Fibroblast of skin of scalp (primary cell): ENCODE results near the gene SRGAP1.

Experiments
- DNase-seq: peaks from one replicate; pipeline ENCODE4 v3.0.0-alpha.2; 2013

Gene SRGAP1

DNA sequence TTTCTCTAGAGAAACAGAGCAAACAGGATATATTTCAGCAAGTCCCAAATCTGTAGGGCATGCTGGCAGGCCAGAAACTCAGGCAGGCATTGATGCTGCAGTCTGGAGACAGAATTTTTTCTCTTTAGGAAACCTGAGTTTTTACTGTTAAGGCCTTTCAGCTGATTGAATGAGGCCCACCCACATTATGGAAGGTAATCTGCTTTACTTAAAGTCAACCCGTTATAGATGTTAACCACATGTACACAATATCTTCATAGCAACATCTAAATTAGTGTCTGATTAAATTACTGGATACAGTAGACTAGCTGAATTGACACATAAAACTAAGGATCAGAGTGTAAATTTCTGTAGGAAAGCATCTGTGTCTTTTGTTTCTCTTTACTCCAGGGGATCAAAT, 65.2 kb downstream of the SRGAP1 start:
- no peak for DNase-seq

DNA sequence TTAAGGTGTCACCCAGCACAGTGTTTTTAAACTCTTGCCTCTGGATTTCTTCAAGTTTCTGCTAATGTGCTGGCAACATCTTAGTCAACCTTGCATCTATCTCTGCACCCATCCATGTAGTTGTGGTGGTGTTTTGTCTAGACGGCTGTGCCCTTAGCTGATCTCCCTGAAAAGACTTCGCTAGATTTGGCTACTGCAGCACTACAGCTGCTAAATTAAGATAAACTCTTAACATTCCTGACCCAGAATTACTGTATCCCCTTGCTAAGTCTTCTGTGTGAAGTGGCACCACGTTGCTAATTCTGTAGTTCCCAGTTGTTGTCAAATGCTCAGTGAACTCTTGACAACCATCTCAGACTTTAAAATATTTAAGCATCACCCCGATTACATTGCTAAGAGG, 66.8 kb downstream of the SRGAP1 start:
- no peak for DNase-seq

DNA sequence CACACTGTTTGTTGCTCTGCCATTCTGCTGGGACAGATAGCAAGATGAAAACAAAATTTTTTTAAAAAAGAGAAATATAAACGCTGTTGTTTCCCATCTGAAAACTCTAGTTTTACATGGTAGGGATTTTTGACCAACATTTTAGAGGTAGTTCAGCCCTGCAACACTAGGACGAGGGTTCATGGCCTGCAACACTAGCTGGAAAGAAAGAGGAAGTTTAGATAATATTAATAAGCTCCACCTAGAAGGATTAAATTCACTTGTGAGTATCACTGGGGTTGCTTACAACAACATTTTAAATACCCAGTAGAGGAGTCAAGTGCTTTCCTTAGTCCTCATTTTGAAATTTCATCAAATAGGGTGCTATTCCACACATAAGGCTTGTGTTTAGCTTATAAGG, 68.2 kb downstream of the SRGAP1 start:
- no peak for DNase-seq

DNA sequence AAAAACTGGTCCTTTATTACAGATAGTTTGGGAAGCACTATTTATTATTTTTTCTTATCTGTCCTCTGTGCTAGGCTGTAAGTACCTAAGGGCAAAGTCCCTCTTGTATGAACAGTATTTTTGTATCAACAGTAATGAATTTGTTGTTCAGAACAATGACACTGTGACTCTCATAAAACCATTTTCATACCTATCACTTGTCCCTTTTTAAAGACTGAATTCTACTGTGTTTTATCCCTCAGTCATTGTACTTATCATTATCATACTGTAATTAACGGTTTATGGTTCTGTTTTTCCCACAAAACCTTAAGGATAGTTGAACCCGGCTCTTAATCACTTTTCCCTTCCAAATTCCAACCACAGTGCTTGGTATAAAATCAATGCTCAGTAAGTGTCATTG, 69.4 kb downstream of the SRGAP1 start:
- no peak for DNase-seq

DNA sequence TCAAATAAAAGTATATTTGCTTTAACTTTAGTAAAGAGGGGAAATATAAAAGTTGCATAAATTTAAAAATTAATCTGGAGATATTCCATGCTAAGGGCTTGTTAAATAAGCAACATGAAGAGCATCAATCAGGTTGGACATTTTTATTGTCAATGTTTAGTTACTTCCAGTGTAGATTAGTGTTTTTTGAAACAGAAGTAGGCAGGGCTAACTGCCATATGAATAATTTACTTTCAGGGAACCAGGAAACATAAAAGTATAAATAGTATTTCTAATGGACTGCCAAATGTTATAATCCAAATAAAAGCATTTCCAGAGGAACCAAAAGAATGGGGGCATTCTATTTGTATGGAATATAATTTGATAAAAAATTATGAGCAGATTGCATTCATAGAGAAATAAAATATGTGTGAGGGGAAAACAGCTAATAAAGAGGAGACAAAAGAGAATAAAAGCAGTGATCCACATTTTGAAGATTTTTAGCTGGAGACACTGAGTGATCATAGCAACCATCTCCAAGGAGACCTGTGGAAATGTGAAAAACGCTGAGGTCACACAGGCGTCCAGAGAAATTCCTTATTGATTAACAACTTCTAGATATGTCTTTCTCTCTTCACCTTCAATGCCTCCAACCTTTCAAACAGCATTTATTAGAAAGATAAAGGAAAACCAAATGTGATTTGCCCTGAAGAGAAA, 70.8 kb downstream of the SRGAP1 start:
- DNase-seq: peak; percentile 62

DNA sequence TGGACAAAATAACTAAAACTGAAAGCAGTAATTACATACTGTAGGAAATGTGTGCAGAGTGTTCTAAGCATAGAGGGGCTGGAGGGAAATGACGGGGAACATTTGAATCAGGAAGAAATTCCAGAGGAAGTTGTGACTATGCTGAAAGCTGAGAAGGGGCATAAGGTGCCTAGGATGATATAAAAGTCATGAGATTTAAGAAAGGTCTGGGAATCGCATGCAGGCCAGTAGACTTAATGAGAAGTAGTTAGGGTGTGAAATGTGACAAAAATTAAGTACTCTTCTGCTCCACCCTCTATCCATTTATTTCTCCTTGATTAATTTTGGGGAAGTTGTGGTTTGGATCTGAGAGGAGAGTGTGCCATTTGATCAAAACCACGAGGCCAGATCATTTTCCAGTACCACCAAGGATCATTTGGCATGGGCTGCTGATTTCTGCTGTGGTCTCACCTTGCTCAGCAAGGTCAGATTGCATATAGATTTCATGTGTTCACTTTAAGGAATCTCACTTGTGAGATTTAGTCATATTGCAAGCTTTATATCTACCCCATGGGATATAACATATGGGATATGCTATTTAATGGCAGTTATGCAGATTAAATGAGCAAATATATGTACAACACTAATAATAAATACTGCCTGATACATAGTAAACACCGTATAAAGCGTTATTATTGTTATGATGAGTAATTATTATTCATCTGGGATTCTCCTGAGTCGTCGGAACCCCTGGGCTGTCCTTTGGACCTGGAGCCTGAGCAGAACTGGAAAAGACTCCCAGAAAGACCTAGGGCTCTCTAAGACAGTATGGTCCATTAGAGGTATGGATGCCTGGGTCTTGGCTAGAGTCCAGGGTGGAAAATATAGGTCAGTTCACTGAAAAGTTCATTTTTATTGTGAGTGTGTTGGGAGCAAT, 72.3 kb downstream of the SRGAP1 start:
- no peak for DNase-seq

DNA sequence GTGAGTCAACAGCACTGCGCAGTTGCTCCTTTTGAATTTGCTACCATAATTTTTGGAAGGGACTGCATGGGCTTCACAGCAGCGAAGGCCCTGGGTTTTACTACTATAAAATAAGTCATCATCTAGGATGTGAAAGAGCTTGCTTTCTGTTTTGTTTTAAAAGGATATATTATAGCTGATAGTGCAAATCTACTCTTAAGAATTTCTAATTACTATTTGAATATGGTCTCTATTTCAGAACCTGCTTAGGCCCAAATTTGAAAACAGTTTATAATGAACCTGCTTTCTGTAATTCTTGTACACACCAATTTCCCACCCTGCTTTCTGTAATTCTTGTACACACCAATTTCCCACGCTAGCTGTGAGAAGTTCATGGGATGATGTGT, 73.0 kb downstream of the SRGAP1 start:
- DNase-seq: no peak

DNA sequence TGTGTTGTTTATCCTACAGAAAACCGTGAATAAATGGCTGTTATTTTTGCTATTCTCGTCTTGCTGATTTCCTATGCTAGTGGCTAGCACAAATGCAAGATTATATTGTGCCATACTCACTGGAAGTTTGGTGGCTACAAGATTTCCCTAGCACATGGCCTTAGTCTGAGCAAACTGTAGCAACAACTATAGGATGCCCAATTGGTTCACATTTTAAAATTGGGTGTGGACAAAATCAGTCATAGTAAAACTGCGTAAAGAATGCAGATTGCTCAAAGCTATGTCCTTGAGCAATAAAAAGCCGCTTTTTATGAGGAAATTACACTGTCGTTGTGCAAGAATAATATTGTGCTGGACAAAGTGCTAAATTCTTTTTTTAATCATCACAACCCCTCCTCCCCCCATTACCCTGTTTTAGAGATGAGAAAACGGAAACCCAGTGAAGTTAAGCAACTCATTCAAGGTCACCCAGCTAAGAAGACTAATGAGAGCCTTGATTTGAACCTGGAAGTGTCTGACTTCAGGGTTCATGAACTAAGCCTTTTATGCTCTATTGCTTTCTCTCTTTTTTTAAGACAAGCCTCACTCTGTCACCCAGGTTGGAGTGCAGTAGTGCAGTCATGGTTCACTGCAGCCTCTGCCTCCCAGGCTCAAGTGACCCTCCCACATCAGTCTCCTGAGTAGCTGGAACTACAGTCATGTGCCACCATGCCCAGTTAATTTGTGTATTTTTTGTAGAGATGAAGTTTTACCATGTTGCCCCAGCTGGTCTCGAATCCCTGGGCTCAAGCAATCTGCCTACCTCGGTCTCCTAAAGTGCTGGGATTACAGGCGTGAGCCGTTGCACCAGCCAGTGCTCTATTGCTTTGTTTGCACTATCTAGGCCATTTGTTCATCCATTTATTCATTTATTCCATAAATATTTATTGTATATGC, 73.6 kb downstream of the SRGAP1 start:
- peak; percentile 98 for DNase-seq

DNA sequence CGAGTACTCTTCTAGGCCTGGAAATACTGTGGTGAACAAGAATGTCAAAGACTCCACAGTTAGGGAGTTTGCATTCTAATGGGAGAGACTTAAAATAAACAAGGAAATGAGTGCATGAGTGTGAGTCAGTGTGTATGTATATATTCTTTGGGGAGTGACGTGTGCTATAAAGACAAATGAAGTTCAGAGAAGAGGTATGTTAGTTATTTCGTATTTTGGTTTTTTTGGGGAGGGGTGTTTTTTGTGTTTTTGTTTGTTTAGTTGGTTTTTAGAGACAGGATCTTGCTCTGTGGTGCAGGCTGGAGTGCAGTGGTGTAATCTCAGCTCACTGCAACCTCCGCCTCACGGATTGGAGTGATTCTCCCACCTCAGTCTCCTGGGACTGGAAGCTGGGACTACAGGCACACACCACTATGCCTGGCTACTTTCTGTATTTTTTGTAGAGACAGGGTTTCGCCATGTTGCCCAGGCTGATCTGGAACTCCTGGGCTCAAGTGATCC, 74.3 kb downstream of the SRGAP1 start:
- DNase-seq: peak; percentile 97

DNA sequence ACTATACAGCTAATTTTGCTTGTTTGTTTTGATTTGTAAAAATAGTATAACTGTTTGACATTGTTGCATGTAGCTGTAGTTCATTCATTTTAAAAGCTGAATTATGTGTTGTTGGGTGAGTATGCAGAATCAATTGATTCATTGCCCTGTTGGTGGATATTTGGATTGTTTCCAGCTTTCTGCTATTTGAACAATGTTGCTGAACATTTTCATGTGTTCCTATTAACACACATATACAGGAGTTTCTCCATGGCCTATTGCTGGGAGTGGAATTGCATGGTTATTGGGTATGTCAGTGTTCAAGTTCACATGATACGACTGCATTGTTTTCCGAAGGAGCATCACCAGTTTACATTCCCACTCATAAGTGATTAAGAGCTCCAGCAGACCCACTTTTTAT, 75.3 kb downstream of the SRGAP1 start:
- peak; percentile 62 for DNase-seq

DNA sequence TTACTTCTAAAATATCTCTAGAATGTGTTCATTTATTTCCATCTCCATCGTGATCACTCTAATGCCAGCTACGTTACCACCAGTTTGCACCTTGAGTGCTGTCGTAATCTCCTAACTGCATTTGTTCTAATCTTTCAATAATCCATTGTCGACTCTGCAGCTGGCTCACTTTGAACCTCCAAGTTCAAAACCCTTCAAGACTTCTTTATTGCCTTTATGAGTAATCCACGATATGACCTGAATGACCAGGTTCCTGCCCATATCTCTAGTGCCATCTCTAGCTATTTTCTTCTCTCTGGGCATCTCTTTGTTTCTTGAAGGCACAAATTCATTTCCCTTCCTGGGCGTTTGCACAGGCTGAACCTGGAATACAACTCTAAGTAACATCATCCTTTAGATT, 76.7 kb downstream of the SRGAP1 start:
- DNase-seq: no peak

DNA sequence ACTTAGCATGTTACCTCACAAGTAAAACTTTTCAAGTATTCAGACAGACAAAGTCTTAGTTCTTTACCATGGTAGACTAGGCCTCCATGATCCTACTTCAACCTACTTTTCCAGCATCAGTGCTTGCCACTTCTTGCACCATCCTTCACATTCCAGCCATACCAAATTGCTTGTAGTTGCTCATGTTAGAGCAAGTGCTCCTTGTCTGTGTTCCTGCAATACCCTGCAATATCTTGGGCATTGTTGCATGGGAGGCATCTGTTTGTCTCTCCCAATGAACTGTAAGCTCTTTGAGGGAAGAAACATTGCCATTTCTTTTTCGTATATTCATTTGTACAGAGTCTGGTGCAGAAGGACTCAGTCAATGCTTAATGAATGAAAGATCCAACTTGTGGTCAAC, 78.0 kb downstream of the SRGAP1 start:
- DNase-seq: peak; percentile 94

DNA sequence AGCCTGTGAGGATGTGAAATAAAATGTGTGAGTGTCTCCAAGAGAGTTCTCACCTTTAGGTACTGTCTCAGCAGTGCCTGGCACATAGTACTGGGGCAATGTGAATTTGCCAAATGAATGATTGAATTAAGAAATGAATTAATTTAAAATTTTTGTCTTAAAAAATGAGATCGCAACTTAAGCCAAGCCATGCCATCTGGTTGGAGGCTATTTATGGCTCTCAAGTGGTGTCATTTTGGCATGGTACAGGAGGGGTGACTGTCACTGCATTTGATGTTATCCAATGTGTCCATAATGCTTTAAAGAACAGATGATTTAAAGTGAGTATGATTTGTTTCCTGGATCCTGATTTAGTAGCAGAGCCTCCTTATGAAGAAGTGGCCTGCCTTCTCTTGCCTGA, 80.3 kb downstream of the SRGAP1 start:
- DNase-seq: no peak

DNA sequence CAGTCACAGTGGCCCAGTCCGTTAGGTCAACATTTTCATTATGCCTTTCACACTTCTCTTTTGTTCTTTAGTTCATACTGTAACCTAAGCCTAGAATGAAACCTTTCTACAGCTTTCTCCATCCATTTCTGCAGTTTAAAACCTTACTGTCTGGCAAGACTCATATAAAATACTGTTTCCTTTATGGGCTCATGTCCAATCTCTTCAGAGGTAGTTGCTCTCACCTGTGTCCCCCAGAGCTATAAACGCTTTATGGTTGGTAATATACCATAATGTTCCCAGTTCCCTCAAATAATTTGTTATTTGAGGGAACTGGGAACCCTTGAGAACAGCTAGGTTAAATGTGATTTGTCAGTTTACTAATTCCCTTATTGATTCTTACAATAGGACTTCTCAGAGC, 83.0 kb downstream of the SRGAP1 start:
- DNase-seq: no peak

DNA sequence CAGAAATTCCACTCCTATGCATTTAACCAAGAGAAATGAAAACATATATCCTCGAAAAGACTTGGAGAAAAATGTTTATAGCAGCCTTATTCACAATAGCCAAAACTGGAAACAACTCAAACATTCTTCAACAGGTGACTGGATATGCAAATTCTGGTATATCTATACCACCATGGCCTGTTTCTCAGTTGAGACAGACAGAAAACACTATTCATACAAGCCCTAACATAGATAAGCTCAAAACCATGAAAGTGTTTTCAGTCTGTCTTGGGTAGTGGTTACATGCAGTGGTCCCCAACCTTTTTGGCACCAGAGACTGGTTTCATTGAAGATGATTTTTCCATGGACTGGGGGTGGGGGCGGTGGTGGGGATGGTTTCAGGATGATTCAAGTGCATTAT, 83.8 kb downstream of the SRGAP1 start:
- DNase-seq: no peak

DNA sequence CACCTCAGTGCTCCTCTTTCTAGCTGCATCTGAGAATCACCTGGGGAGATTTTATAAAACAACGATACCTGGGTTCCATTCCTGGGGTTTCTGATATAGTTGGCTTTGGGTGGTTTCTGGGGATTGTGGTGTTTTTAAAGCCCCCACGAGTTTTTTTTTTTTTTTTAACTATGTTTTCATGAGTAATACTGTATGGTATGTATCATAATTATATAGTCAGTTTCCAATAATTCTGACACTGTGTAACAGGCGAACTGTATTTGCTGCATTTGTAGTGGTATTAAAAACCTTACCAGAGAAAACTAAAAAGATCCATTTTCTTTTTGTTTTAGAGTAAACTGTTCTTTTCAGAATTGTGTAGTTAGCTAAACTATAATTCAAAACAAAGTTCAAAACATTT, 84.9 kb downstream of the SRGAP1 start:
- DNase-seq: no peak

DNA sequence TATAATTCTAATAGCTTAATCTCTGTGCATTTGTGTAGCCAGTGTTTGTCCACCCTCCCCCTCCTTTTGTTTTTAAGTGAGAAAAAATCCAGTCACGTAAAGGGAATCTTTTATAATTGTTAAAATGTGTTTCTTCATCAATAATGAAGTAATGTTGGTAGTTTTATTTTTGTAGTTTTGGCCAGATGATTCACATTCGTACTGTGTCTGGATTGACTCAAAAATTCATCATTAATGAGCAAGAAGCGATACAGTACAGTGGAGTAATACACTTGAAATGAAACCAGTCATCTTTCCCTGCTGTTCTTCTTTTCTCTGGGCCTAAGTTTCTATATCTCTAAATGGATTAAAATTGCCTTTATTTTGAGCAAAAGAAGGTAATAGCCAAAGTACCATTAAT, 86.5 kb downstream of the SRGAP1 start:
- DNase-seq: peak; percentile 74

DNA sequence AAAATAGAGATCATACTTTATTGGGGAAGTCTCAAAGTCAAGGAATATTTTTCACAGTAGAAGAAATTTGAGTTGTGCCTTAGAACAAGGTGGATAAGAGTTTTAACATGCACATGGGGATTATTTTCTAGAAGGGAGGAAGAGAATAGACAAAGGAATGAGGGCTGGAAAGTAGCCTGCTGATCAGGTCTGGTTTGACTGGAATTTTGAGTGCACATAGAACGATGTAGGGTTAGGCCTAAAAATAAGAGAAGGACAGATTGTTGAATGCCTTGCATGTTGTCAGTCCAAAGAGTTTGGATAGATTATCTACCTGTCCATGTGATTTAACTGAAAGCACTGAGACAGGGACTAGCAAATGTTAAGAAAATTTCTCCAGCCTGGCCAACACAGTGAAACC, 87.2 kb downstream of the SRGAP1 start:
- DNase-seq: no peak

DNA sequence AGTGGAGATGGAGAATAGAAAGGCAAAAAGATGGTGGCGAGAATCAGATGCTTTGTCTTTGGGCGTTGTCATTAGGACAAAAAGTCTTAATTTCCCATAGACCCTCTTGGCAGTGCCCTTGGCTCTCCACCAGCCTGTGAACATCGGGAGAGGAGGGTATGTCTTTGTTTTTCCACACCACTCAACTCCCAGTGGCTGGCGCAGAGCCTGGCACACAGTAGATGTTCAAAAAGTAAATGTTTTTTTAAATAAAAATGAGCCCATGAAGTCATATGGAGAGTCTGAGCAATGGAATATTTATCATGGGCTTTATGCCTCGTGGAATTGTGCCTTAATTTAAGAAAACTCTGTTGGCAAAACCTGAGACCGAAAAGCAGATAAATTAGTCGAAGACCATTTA, 90.4 kb downstream of the SRGAP1 start:
- no peak for DNase-seq

DNA sequence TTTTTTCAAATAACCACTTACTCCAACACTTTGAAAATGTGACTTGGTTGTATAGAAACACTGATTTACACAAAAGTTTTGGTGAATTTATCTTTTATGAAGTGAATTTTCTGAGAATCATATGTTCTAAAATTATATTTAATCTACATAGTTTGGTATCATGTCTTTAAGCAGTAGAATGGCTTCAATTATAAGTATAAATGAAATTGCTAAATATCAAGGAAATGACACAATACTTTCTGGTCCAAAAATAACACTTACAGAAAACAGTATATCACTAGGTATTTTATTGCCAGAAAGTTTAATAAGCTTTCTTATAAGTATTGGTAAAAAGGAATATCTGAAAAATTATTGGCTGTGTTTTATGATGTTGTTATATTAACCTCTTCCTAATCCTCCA, 90.9 kb downstream of the SRGAP1 start:
- no peak for DNase-seq

DNA sequence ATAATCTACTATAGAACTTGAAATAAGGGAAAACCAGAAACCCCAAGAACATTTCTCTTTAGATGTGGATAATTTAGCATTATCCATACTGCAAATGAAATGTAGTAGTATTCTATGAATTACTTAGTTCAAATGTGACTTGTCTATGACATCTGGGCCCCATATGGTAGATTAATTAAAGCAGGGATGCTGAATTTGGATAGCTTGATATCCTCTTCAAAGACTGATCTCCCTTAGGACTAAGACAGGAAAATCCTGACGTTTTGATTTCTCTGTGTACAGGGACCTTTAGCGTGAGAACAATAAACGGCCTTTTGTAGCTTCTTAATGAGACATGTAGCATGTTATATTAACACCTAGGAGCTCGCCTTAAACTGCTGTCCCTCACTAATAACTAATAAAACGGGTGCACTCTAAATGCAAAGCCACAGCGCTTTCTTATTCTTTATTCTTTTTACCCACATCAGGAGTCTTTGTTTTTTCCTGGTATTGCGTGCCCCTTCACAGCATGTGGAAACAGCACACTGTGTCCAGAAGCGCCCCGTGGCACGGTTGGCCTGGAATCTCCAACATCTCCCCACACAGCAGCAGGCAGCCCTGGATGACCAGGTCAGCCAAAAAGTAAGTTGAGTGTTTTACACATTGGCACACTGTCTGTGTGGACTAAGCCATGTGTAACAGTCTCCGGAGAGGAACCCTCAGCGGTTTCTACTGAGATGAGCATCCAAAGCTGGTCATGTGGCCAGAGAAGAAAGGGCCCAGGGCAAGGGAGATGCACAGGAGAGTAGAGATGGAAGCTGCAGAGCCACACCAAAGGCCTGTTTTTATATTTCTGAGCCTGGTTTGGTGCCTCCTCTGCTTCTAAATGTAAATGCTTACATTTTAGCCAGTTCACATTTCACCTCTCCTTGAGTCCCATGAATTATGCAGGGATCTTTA, 93.1 kb downstream of the SRGAP1 start:
- no peak for DNase-seq
